GM10266 (cell line): ENCODE measurements around the gene GPR17.
A peak's percentile ranks its signal among the peaks of the same experiment; 100 is the strongest.

ENCODE experiments used
- DNase-seq: peaks from one replicate; pipeline ENCODE4 v3.0.0; 2012; ENCODE audit errors: extremely low spot score
- CTCF ChIP-seq: IDR thresholded peaks from 2 replicates; pipeline ENCODE4 v1.5.1; 2012; ENCODE audit warnings: mild to moderate bottlenecking, low read depth; ENCODE audit not compliant: control insufficient read depth, insufficient read depth; ENCODE audit errors: missing control alignments

The GPR17 gene

DNA sequence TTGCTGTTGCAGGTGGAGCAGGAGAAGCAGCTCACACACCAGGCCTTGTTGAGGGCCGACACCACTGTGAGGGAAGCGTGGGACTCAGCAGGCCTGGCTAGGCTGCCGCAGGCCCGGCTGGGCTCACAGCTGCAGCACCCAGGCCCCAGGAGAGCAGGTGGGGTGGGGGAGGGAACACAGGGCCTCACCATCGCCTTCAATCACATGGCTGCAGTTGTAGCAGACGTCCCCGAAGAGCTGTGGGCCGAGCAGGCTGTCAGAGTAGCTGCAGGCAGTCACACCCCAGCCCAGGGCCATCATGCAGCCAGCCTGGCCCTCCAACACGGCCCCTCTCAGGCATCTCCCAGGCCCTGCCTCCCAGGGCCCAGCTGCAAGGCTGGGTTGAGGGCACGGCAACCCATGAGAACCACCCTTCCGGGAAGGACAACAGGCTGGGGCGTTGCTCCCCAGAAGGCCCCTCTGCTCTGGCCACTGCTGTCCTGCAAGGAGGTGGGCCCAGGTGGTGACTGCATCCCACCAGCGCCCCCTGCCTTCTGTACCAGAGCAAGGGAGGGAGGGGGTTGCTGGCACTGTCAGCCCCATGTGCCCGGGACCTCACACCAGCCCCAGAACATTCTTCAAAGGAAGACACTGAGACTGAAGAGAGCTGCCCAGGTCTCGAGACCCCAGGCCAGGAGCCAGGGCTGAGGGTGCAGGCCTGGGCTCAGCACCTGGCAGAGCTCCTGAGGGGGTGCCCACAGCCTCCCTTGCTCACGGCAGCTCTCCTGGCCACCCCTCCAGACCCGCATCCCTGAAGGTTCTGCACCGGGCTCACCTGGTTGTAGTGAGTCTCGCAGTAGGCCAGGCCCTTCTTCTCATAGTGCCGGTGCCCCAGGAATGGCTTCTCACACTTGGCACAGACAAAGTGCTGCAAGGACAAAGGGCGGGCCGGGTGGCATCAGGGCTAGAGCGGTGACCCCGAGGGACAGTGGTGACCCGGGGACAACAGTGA is 5.6 kb upstream of the GPR17 start:
- DNase-seq: peak; percentile 65
- TF ChIP-seq CTCF: peak; percentile 41

DNA sequence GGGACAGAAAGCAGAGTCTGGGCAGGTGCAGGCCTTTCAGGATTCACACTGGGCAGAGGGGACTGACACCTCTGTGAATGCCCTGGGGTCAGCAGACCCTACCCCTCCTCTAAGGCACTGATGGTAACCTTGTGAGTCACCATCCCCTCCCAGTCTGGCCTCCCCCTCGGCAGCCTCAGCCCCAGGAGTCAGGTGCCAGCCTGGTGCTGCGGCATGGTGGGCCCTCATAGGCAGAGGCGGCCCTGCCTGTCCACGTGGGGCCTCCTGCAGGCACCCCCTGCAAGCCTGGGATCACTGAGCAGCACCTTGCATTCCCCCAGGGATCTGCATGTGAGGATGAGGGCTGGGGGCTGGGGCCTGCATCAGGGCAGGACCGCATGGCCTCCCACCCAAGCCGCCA is 4.8 kb upstream of the GPR17 start:
- TF ChIP-seq CTCF: no peak
- no peak for DNase-seq

DNA sequence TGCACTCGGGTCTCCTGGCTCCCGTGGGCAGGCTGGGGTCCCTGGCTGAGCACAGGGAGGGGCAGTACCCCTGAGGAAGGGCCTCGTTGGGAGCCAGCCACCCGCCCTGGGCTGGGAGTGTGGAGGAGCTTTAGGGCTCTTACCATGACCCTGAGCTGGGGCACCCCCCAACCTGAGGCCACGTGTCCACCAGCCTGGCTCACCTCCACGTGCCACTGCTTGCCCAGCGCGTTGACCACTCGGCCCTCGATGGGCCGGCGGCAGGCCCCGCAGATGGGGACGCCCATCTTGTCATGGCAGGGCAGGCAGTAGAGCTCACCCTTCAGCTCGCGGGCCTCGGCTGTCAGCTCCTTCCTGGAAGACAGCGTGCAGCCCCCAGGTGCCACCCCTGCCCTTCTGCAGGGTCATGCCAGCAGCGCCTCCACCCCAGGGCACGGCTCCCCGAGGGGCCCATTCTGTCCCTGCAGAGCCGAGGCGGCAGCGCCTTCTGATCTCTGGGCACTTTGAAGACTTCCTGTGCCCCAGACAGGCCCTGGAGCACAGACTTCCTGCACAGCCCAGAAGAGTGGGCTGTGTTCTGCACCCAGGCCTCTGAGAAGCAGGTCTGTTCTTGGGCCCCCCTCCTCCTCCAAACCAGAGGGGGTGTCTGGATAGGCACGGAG is 4.0 kb upstream of the GPR17 start:
- no peak for TF ChIP-seq CTCF
- DNase-seq: no peak

DNA sequence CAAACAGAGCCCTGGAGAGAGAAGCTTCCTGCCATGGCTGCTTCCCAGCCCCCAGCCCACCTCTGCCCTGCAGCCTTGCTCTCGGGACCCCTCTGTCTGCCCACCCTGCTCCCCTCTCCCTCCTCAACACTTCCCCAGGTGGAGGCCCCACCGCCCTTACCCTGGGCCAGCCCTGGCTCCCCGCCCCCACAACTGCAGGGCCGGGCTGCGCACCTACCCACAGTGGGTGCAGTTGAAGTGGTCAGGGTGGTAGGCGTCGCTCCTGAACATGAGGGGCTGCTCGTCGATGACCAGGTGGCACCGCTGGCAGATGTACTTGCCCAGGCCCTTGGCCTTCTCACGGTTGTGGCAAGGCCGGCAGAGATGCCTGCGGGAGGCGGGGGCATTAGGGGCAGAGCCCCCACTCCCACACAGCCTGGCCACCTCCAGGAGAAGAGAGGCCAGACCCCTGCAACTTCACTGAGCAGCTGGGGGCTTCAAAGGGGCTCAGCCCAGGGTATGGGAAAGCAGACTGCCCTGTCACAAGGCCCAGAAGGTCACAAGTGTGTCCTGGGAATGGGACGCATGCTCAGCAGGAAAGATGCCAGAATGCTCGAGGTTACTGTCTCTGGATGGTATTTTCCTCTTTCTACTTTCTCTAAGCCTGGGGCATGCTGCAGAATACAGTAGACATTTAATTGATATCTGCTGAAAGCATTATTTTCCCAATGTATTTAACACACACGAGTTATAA is 3.1 kb upstream of the GPR17 start:
- TF ChIP-seq CTCF: no peak
- DNase-seq: no peak

DNA sequence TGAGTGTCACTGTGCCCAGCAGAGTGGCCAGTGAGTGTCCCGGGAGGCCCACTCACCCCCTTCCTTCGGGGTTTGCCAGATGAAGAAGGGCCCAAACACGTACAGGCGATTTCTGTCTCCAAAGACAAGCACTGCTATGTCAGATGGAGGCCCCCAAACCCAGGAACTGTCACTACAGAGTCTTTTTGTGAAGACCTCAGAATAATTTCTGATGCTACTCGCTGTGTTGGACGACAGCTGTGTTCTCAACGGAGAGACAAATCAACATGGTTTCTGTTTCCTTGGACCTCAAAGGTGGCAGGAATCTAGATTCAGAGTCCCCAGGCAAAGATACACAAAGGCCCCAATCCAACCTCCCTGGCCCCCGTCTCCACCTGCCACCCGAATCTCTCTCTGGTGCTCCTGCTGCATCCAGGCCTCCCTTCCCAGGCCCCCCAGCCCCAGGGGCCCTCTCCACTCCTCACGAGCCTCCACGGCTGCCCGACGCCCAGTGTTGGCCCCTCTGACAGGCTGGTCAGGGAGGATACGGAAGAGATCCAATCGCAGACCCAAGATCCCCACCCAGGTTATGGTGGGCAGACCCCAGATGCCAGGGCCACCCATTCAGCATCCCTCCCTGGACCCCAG is 2.4 kb upstream of the GPR17 start:
- no peak for DNase-seq
- TF ChIP-seq CTCF: no peak

DNA sequence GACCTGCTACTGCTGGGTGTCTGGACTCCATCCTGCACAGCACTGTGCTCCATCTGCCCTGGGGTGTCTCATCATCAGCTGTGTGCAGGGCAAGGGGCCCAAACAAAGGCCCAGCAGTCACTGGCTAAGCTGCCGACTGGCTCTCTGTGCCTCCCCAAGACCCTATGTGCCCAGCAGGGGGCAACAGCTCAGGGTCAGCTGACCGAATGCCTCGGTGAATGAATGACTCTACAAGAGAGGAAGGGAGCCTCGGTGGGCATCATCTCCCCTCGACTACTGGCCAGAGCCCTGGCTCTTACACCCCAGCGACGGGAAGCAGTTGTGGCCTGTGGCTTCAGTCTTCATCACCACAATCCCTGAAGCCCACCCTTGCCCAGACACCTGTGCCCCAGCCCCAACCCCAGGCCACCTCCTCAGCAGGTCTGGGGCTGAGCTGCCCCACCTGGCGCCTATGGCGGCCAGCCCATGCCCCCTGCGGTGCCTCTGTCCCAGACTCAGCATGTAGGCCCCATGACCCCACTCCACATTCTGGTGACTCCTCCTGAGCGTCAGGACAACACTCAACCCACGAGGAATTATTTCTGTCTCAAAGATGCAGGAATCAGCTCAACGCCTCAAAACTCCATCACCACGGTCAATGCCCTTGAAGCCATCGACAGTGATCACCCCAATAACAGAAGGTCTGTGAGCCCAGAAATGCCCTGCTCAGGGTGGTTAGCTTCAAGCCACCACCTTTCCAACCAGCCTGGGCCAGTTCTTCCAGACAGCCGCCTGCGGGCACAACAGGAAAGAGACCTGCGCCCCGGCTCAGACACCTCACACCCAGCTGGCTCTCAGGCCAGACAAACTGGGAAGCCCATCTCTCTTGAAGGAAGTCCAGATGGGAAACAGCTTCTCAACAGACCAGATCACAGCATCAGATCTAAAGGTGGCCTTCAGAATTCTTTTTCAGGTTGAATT is 1.6 kb upstream of the GPR17 start:
- no peak for DNase-seq
- TF ChIP-seq CTCF: no peak
